HG02642 (cell line): Measurements from ENCODE around the gene MRPL49.
"Not testable (repeated sequence)": the region's sequence is repeated elsewhere in the genome, so short reads cannot be mapped to it uniquely, and the experiment has no call there.

Experiments used
- ATAC-seq: cut with Tn5 transposase; IDR thresholded peaks from one replicate; pipeline ENCODE4 v1.9.1; 2021; ENCODE audit warnings: mild to moderate bottlenecking; ENCODE audit not compliant: unreplicated experiment, poor library complexity

MRPL49 gene

GRCh38 chr11:65117206-65118096 lies 4.7 kb upstream of the MRPL49 start, which contains the start of gene ZNHIT2:
Gene ZNHIT2 (minus strand): TSS chr11:65117701. CDS start chr11:65117653, 48 bp downstream.
- ATAC-seq = peak; percentile 60

GRCh38 chr11:65118097-65118837 lies 3.9 kb upstream of the MRPL49 start:
- ATAC-seq = no peak

- not testable (repeated sequence) for ATAC-seq
Observed at GRCh38 chr11:65118891-65119669, 3.0 kb upstream of the MRPL49 start.

- ATAC-seq = no peak
Observed at GRCh38 chr11:65119670-65119995, 2.5 kb upstream of the MRPL49 start.

GRCh38 chr11:65120831-65121230 lies 1.3 kb upstream of the MRPL49 start:
- ATAC-seq = no peak

- no peak for ATAC-seq
Observed at GRCh38 chr11:65121447-65121864, 665 bp upstream of the MRPL49 start.

- no peak for ATAC-seq
Observed at GRCh38 chr11:65124480-65125196, 2.5 kb downstream of the MRPL49 start.

- ATAC-seq = no peak
Observed at GRCh38 chr11:65125197-65126056, 3.3 kb downstream of the MRPL49 start.

- no peak for ATAC-seq
Observed at GRCh38 chr11:65126624-65127274, 4.6 kb downstream of the MRPL49 start.

- ATAC-seq = no peak
Observed at GRCh38 chr11:65127473-65128181, 5.5 kb downstream of the MRPL49 start.

GRCh38 chr11:65128182-65129145 lies 6.3 kb downstream of the MRPL49 start:
- no peak for ATAC-seq

- no peak for ATAC-seq
Observed at GRCh38 chr11:65129649-65130441, 7.7 kb downstream of the MRPL49 start.

- ATAC-seq = no peak
Observed at GRCh38 chr11:65130631-65131416, 8.7 kb downstream of the MRPL49 start.

- no peak for ATAC-seq
Observed at GRCh38 chr11:65131417-65131776, 9.3 kb downstream of the MRPL49 start.

- no peak for ATAC-seq
Observed at GRCh38 chr11:65131895-65132237, 9.7 kb downstream of the MRPL49 start.
